Measurements from ENCODE around the gene ST6GAL1. TPM values are rescaled to one million over a fixed set of nuclear protein-coding genes. Genes with fewer than 3 reads are reported as not detected.
A peak's percentile ranks its signal among the peaks of the same experiment; 100 is the strongest.

ST6GAL1 gene
- total RNA-seq, 1 donor from 2014 or later = 156 TPM

DNA sequence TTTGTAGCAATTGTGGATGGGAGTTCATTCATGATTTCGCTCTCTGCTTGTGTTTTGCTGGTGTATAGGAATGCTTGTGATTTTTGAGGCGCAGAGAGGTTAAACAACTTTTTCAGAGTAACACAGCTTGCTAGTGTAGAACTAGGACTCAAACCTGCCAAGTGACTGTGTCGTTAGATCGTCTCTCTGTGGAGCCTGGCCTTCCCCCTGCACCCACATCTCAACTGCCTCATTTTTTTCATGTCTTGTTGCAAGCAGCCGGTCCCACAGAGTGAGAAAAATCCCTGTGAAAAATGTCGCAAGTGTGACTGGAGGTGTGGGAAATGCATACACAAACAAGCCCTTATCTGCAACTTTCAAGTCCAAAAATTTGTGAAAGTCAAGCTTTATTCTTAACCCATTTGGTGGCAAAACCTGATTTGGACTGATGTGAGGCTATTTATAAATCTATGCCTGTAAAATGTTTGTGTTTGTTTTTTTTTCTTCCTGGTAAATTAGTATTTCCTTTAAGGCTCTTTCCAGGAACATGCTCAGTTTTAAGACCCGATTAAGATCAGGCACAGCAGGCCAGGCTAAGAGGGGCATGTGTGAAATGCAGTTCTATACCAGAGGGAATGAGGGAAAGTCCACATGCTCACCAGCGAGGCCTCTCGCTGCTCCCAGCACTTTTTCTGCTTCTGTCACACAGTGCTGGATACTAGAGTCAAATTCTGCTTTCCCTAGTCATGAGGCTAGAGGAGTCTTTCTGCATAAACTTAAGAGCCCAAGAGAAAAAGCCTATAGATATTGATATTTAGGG lies 25.8 kb downstream of the ST6GAL1 start:
- TF ChIP-seq, protein P1, sequence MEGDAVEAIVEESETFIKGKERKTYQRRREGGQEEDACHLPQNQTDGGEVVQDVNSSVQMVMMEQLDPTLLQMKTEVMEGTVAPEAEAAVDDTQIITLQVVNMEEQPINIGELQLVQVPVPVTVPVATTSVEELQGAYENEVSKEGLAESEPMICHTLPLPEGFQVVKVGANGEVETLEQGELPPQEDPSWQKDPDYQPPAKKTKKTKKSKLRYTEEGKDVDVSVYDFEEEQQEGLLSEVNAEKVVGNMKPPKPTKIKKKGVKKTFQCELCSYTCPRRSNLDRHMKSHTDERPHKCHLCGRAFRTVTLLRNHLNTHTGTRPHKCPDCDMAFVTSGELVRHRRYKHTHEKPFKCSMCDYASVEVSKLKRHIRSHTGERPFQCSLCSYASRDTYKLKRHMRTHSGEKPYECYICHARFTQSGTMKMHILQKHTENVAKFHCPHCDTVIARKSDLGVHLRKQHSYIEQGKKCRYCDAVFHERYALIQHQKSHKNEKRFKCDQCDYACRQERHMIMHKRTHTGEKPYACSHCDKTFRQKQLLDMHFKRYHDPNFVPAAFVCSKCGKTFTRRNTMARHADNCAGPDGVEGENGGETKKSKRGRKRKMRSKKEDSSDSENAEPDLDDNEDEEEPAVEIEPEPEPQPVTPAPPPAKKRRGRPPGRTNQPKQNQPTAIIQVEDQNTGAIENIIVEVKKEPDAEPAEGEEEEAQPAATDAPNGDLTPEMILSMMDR (IDR thresholded peaks at IDR 0.05; ENCODE audit: partially characterized antibody, unreplicated experiment) = no peak
- Mint-ChIP-seq H3K27ac (ENCODE audit: unreplicated experiment) (peak overlapping the region; percentile 7), H3K36me3 (ENCODE audit: unreplicated experiment) (peaks cover 14% of the 10 kb centered on the region), H3K4me3 (ENCODE audit: unreplicated experiment) (no peak overlapping the region), H3K4me1 (ENCODE audit: low read depth, unreplicated experiment) (peaks cover 24% of the 10 kb centered on the region), H3K27me3 (ENCODE audit: unreplicated experiment) (peaks cover 6% of the 10 kb centered on the region), H3K9me3 (ENCODE audit: unreplicated experiment) (peaks cover 5% of the 10 kb centered on the region)
- DNase-seq = no peak

DNA sequence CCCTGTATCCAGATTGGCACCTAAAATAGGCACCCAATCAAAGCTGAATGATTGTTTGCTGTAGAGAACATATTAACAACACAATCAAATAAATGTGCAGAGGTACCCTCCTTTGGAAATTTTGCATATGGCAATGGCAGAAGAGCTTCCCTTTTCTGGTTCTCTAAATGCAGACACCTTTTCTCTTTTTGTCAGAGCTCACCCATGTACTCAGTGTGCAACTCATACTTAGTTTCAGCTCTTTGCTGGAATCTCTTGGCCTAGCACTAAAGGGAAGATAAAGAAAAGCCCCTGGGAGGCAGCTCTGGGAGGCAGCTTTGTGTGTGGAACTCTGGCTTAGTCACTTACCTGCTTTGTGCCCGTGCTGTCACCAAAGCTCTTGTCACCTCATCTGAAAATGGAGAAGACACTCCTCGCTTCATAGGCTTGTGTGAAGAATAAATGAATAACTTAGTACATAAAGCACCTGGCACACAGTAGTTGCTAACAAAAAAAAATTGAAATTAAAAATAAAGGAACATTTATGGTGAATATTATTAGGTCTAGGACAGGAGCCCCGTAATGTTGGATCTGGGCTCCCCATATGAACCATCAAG lies 28.8 kb downstream of the ST6GAL1 start:
- no peaks in the 10 kb centered on the region for H3K36me3 Mint-ChIP-seq (ENCODE audit: unreplicated experiment)
- H3K4me1 Mint-ChIP-seq (ENCODE audit: low read depth, unreplicated experiment) = peaks cover 33% of the 10 kb centered on the region
- no peak for DNase-seq
- TF ChIP-seq, protein P1 (IDR thresholded peaks at IDR 0.05; ENCODE audit: partially characterized antibody, unreplicated experiment) = no peak
- no peak overlapping the region for H3K4me3 Mint-ChIP-seq (ENCODE audit: unreplicated experiment)
- H3K9me3 Mint-ChIP-seq (ENCODE audit: unreplicated experiment) = peaks cover 4% of the 10 kb centered on the region
- peaks cover 4% of the 10 kb centered on the region for H3K27me3 Mint-ChIP-seq (ENCODE audit: unreplicated experiment)
- H3K27ac Mint-ChIP-seq (ENCODE audit: unreplicated experiment) = no peak overlapping the region

DNA sequence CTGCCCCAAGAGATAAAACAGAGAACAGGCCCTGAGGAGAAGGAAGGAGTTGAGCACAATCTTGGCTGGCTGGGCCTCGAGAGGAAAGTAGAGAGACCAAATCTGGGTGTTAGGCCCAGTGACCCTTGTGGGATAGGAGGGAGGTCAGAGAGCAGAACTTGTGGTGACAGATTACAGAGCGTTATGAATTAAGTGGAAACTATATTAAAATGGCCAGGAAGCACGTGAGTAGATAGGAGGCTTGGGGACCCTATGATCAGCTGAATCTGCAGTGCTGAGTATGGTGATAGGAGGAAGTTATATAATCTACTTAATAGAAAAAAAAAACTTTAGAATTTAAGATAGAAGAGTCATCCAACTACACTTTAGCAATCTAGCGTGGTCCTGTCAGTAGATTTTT lies 30.0 kb downstream of the ST6GAL1 start:
- Mint-ChIP-seq H3K4me3 (ENCODE audit: unreplicated experiment) (no peak overlapping the region), H3K36me3 (ENCODE audit: unreplicated experiment) (no peaks in the 10 kb centered on the region), H3K27me3 (ENCODE audit: unreplicated experiment) (peaks cover 4% of the 10 kb centered on the region), H3K9me3 (ENCODE audit: unreplicated experiment) (peaks cover 4% of the 10 kb centered on the region), H3K4me1 (ENCODE audit: low read depth, unreplicated experiment) (peaks cover 38% of the 10 kb centered on the region), H3K27ac (ENCODE audit: unreplicated experiment) (no peak overlapping the region)
- TF ChIP-seq, protein P1 (IDR thresholded peaks at IDR 0.05; ENCODE audit: partially characterized antibody, unreplicated experiment) = no peak
- DNase-seq = no peak

DNA sequence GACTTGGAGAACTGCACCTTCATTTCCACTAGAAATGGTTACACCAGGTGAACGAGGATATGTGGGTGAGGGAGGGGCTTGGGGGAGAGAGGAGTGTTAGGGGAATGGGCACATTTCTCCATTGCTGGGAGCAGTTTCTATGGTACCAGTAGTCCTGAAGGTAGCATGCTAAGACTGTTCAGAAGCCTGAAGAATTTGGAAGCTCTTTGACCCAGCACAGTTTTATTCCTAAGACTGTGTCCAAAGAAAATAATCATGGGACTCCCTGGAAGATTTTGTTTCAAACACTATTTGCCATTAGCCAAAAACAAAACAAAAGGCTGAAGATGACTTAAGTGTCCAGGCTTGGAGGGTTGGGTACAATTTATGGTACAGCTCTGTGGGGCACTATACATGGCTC lies 32.1 kb downstream of the ST6GAL1 start:
- peaks cover 4% of the 10 kb centered on the region for H3K9me3 Mint-ChIP-seq (ENCODE audit: unreplicated experiment)
- no peak overlapping the region for H3K4me3 Mint-ChIP-seq (ENCODE audit: unreplicated experiment)
- peaks cover 4% of the 10 kb centered on the region for H3K27me3 Mint-ChIP-seq (ENCODE audit: unreplicated experiment)
- H3K36me3 Mint-ChIP-seq (ENCODE audit: unreplicated experiment) = no peaks in the 10 kb centered on the region
- no peak overlapping the region for H3K27ac Mint-ChIP-seq (ENCODE audit: unreplicated experiment)
- TF ChIP-seq, protein P1 (IDR thresholded peaks at IDR 0.05; ENCODE audit: partially characterized antibody, unreplicated experiment) = no peak
- peaks cover 29% of the 10 kb centered on the region for H3K4me1 Mint-ChIP-seq (ENCODE audit: low read depth, unreplicated experiment)
- no peak for DNase-seq

DNA sequence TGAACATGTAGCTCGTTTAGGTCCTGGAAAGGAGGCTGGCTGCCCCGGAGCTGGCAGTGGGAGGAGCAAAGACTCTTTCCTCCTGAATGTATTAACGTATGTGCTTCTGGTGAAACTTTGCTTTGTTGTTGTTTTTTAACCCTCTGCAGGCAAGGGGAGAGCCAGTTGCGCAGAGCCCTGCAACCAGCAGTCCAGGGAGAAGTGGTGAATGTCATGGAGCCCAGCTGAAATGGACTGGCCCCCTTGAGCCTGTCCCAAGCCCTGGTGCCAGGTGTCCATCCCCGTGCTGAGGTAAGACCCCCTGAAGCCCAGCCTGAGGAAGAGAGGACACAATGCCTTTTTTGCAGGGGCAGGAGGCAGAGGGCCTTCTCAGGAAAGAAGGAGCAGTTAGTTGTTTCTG lies 33.3 kb downstream of the ST6GAL1 start:
- TF ChIP-seq, protein P1 (IDR thresholded peaks at IDR 0.05; ENCODE audit: partially characterized antibody, unreplicated experiment) = no peak
- DNase-seq = no peak
- Mint-ChIP-seq H3K27me3 (ENCODE audit: unreplicated experiment) (peaks cover 7% of the 10 kb centered on the region), H3K9me3 (ENCODE audit: unreplicated experiment) (peaks cover 4% of the 10 kb centered on the region), H3K4me1 (ENCODE audit: low read depth, unreplicated experiment) (peaks cover 29% of the 10 kb centered on the region), H3K36me3 (ENCODE audit: unreplicated experiment) (peaks cover 4% of the 10 kb centered on the region), H3K4me3 (ENCODE audit: unreplicated experiment) (no peak overlapping the region), H3K27ac (ENCODE audit: unreplicated experiment) (peak overlapping the region; percentile 46)
